B cell (primary cell): ENCODE measurements around the gene TEX9.

ENCODE experiments used
- CTCF ChIP-seq: fragments of 200-600 bp; IDR thresholded peaks from one replicate; pipeline ENCODE4 v1.8.0; 2022; ENCODE audit warnings: antibody characterized with exemption, mild to moderate bottlenecking
- EZH2 ChIP-seq: IDR thresholded peaks from 2 replicates; pipeline ENCODE4 v1.6.1; 2012; ENCODE audit warnings: borderline replicate concordance, low read depth, mild to moderate bottlenecking, moderate library complexity, low read length; ENCODE audit not compliant: insufficient read depth, poor library complexity, severe bottlenecking

GRCh38 chr15:56445746-56446145, 80.5 kb downstream of the TEX9 start:
- TF ChIP-seq CTCF (no peak), EZH2 (no peak)
